DLD1 (cell line): ENCODE data around the gene DDX5.
"Not testable (repeated sequence)": the region's sequence is repeated elsewhere in the genome, so short reads cannot be mapped to it uniquely, and the experiment has no call there.

Experiments
- in situ Hi-C: cut with HindIII; loops from 2 replicates; pipeline ENCODE4 v1.10.0; 2017; ENCODE audit warnings: low sequenced_read_pairs

DDX5 gene

GRCh38 chr17:64496348-64496785 is 9.7 kb downstream of the DDX5 start:
- in situ Hi-C loops = loop anchor here (10.0 kb wide), 1 partner anchor 192 kb away; no protein-coding TSS in a partner anchor

GRCh38 chr17:64495300-64495699 is 10.8 kb downstream of the DDX5 start:
- in situ Hi-C loops = loop anchor here (10.0 kb wide), 1 partner anchor 190 kb away; no protein-coding TSS in a partner anchor

- in situ Hi-C loops = loop anchor here (10.0 kb wide), 1 partner anchor 189 kb away; no protein-coding TSS in a partner anchor
Observed at GRCh38 chr17:64494121-64494520, 12.0 kb downstream of the DDX5 start.

- in situ Hi-C loops = loop anchor here (10.0 kb wide), 1 partner anchor 188 kb away; no protein-coding TSS in a partner anchor
Observed at GRCh38 chr17:64492481-64493109, 13.5 kb downstream of the DDX5 start.

GRCh38 chr17:64491994-64492393 is 14.1 kb downstream of the DDX5 start:
- in situ Hi-C loops = loop anchor here (10.0 kb wide), 1 partner anchor 187 kb away; no protein-coding TSS in a partner anchor

GRCh38 chr17:64491034-64491860 is 14.8 kb downstream of the DDX5 start:
- in situ Hi-C loops = loop anchor here (10.0 kb wide), 1 partner anchor 186 kb away; no protein-coding TSS in a partner anchor

- in situ Hi-C loops = no loop called here
Observed at GRCh38 chr17:64488301-64488700, 17.8 kb downstream of the DDX5 start.

GRCh38 chr17:64484380-64484779 is 21.7 kb downstream of the DDX5 start:
- in situ Hi-C loops = loop anchor here (5.0 kb wide), 1 partner anchor 157 kb away; no protein-coding TSS in a partner anchor

GRCh38 chr17:64480951-64481350 is 25.1 kb downstream of the DDX5 start:
- in situ Hi-C loops = loop anchor here (5.0 kb wide), 1 partner anchor 154 kb away; no protein-coding TSS in a partner anchor

GRCh38 chr17:64477849-64478248 is 28.2 kb downstream of the DDX5 start:
- in situ Hi-C loops = no loop called here

GRCh38 chr17:64472564-64472963 is 33.5 kb downstream of the DDX5 start:
- in situ Hi-C loops = no loop called here

GRCh38 chr17:64471440-64471839 is 34.6 kb downstream of the DDX5 start:
- in situ Hi-C loops = no loop called here

GRCh38 chr17:64470625-64471024 is 35.5 kb downstream of the DDX5 start:
- in situ Hi-C loops = no loop called here

- in situ Hi-C loops = not testable (repeated sequence)
Observed at GRCh38 chr17:64466834-64467233, 39.3 kb downstream of the DDX5 start.

- in situ Hi-C loops = no loop called here
Observed at GRCh38 chr17:64466019-64466735, 39.9 kb downstream of the DDX5 start.

- in situ Hi-C loops = no loop called here
Observed at GRCh38 chr17:64461788-64462187, 44.3 kb downstream of the DDX5 start.

GRCh38 chr17:64460955-64461354 is 45.1 kb downstream of the DDX5 start:
- in situ Hi-C loops = no loop called here

GRCh38 chr17:64459818-64460217 is 46.3 kb downstream of the DDX5 start:
- in situ Hi-C loops = not testable (repeated sequence)

GRCh38 chr17:64459284-64459747 is 46.8 kb downstream of the DDX5 start:
- in situ Hi-C loops = no loop called here

GRCh38 chr17:64458756-64459155 is 47.3 kb downstream of the DDX5 start:
- in situ Hi-C loops = no loop called here

- in situ Hi-C loops = no loop called here
Observed at GRCh38 chr17:64457156-64457555, 48.9 kb downstream of the DDX5 start.
